ENCODE measurements around the gene NRL. TPM values are rescaled to one million over a fixed set of nuclear protein-coding genes. Genes with fewer than 3 reads are reported as not detected.

The NRL gene
- total and polyA plus RNA-seq, 9 of the 15 experiments (the other 6 are each of a cell fraction or from before 2014, with no cell fraction given) = 0.07 to 2.7 (median 1.4) TPM; not detected in 1

GRCh38 chr14:24072881-24073877 lies 41.6 kb downstream of the NRL start:
- Histone ChIP-seq H3K9ac (ENCODE audit: insufficient read depth in 1 of 2, low read depth in 2 of 2, low read length in 2 of 2) (no peak overlapping the region), H3K4me3 (no peak overlapping the region), H3K9me3 (replicated peaks; ENCODE audit: control insufficient read depth, insufficient read depth, low read depth, low read length) (no peaks in the 10 kb centered on the region), H3K36me3 (ENCODE audit: control insufficient read depth, insufficient read depth, low read length) (no peaks in the 10 kb centered on the region), H3K4me2 (ENCODE audit: insufficient read depth, low read length) (no peak overlapping the region), H3K27ac (ENCODE audit: extremely low read depth, low read depth, low read length) (no peak overlapping the region), H3K9me1 (ENCODE audit: control insufficient read depth, insufficient read depth, low read length) (no peaks in the 10 kb centered on the region), H3K79me2 (ENCODE audit: control insufficient read depth, insufficient read depth, low read length) (no peaks in the 10 kb centered on the region), H3K27me3 (ENCODE audit: control insufficient read depth in 2 of 2, insufficient read depth in 2 of 2, low read length in 2 of 2) (peaks cover 0 to 39% of the 10 kb centered on the region in 2 experiments; a peak in 3 of 5 replicates), H4K20me1 (replicated peaks; ENCODE audit: control insufficient read depth, insufficient read depth, low read length) (no peaks in the 10 kb centered on the region), H2AFZ (ENCODE audit: low read depth, low read length) (no peak overlapping the region), H3K4me1 (replicated peaks in 1 of 2; ENCODE audit: control insufficient read depth in 2 of 2, insufficient read depth in 2 of 2, low read length in 2 of 2) (peaks cover 0 to 12% of the 10 kb centered on the region in 2 experiments; a peak in 2 of 5 replicates)
- DNase-seq (ENCODE audit: extremely low read depth in 1 of 4, low spot score in 3 of 4) (no peak), FAIRE-seq (no peak), ATAC-seq (no peak)
- ChIA-PET POLR2A (interaction anchor here (0.5 kb wide), 1 partner anchor 21 kb away, joined by 3 read pairs; the partner anchor contains the start of gene PCK2), CTCF (ENCODE audit: low intra/inter-chr PET ratio) (no interaction called here)
- intact Hi-C loops (cut with micrococcal nuclease) = no loop called here
- TF ChIP-seq FOXA1 (IDR thresholded peaks at IDR 0.05; ENCODE audit: borderline replicate concordance) (no peak), ZFP36 (IDR thresholded peaks at IDR 0.05; ENCODE audit: low read depth, low read length, partially characterized antibody) (peak; percentile 12)
- in situ Hi-C loops (cut with MboI) = no loop called here
- no TSS peak for BruUV-seq (replicated peaks)
- 17% methylated on average over 20 of the region's 26 CpGs for WGBS (ENCODE audit: insufficient coverage, low coverage, missing lambda C conversion rate)

- Histone ChIP-seq H4K20me1 (replicated peaks; ENCODE audit: control insufficient read depth, insufficient read depth, low read length) (no peaks in the 10 kb centered on the region), H3K4me3 (no peak overlapping the region), H3K9ac (ENCODE audit: insufficient read depth in 1 of 2, low read depth in 2 of 2, low read length in 2 of 2) (0 out of 4 replicates have a peak overlapping the region, but pooled peaks of 1 of the 2 experiments have one; percentile 35), H3K4me1 (replicated peaks in 1 of 2; ENCODE audit: control insufficient read depth in 2 of 2, insufficient read depth in 2 of 2, low read length in 2 of 2) (peaks cover 0 to 12% of the 10 kb centered on the region in 2 experiments; a peak in 2 of 5 replicates), H3K79me2 (ENCODE audit: control insufficient read depth, insufficient read depth, low read length) (no peaks in the 10 kb centered on the region), H3K27ac (ENCODE audit: extremely low read depth, low read depth, low read length) (no peak overlapping the region), H3K27me3 (ENCODE audit: control insufficient read depth in 2 of 2, insufficient read depth in 2 of 2, low read length in 2 of 2) (peaks cover 0 to 44% of the 10 kb centered on the region in 2 experiments; a peak in 3 of 5 replicates), H3K36me3 (ENCODE audit: control insufficient read depth, insufficient read depth, low read length) (no peaks in the 10 kb centered on the region), H3K9me1 (ENCODE audit: control insufficient read depth, insufficient read depth, low read length) (no peaks in the 10 kb centered on the region), H3K9me3 (replicated peaks; ENCODE audit: control insufficient read depth, insufficient read depth, low read depth, low read length) (no peaks in the 10 kb centered on the region), H2AFZ (ENCODE audit: low read depth, low read length) (no peak overlapping the region), H3K4me2 (ENCODE audit: insufficient read depth, low read length) (no peak overlapping the region)
- 3% methylated on average over 5 of the region's 7 CpGs for WGBS (ENCODE audit: insufficient coverage, low coverage, missing lambda C conversion rate)
- CTCF ChIA-PET (ENCODE audit: low intra/inter-chr PET ratio) = no interaction called here
- in situ Hi-C loops (cut with MboI) = no loop called here
- DNase-seq (ENCODE audit: extremely low read depth in 1 of 4, low spot score in 3 of 4) (no peak), ATAC-seq (no peak), FAIRE-seq (no peak)
- intact Hi-C loops (cut with micrococcal nuclease) = no loop called here
- POLR2A ChIA-PET = no interaction called here
- BruUV-seq (replicated peaks) = no TSS peak
- no peak for TF ChIP-seq REST (IDR thresholded peaks at IDR 0.05; ENCODE audit: borderline replicate concordance)
- no peak for TF ChIP-seq REST (CRISPR knock-in tag; IDR thresholded peaks at IDR 0.05; ENCODE audit: low read depth)
- no peak for TF ChIP-seq ZNF224 (CRISPR knock-in tag; IDR thresholded peaks at IDR 0.05)
- TF ChIP-seq KLF1 (tag; IDR thresholded peaks at IDR 0.05) = no peak
These were observed 42.3 kb downstream of the NRL start for GRCh38 chr14:24072436-24072835.
